CD4-positive, alpha-beta T cell treated with Interleukin-6 for 4 hours (primary cell): ENCODE results near the gene PSMB2.

Source experiments
- DNase-seq: peaks from one replicate; pipeline ENCODE4 v3.0.0-alpha.2; 2020; ENCODE audit warnings: mixed read lengths

Gene PSMB2

GRCh38 chr1:35555601-35556477, 85.5 kb downstream of the PSMB2 start:
- DNase-seq, result no peak

GRCh38 chr1:35555212-35555584, 86.1 kb downstream of the PSMB2 start:
- DNase-seq, result no peak

GRCh38 chr1:35554266-35555211, 86.8 kb downstream of the PSMB2 start:
- no peak for DNase-seq

- no peak for DNase-seq
Observed at GRCh38 chr1:35553851-35554250, 87.5 kb downstream of the PSMB2 start.
